NCI-H748 (cell line): Measurements from ENCODE around the gene ORMDL2.
A peak's percentile ranks its signal among the peaks of the same experiment; 100 is the strongest.
"Not testable (repeated sequence)": the region's sequence is repeated elsewhere in the genome, so short reads cannot be mapped to it uniquely, and the experiment has no call there.

Source experiments
- DNase-seq: peaks from one replicate; lab custom pipeline; 2025; ENCODE audit not compliant: unreplicated experiment; lab: John Stamatoyannopoulos, UW

The ORMDL2 gene

GRCh38 chr12:55827806-55828205 lies 10.0 kb downstream of the ORMDL2 start:
- DNase-seq = no peak

- DNase-seq = no peak
Measured at GRCh38 chr12:55828357-55828756, 10.5 kb downstream of the ORMDL2 start.

- DNase-seq = peak; percentile 76
Measured at GRCh38 chr12:55829967-55830600, 12.2 kb downstream of the ORMDL2 start.

GRCh38 chr12:55830601-55831446 lies 13.0 kb downstream of the ORMDL2 start:
- peak; percentile 83 for DNase-seq

GRCh38 chr12:55831447-55831815 lies 13.6 kb downstream of the ORMDL2 start:
- DNase-seq = no peak

- no peak for DNase-seq
Measured at GRCh38 chr12:55833056-55833455, 15.2 kb downstream of the ORMDL2 start.

- DNase-seq = not testable (repeated sequence)
Measured at GRCh38 chr12:55834400-55834799, 16.6 kb downstream of the ORMDL2 start.

- DNase-seq = no peak
Measured at GRCh38 chr12:55838361-55838760, 20.5 kb downstream of the ORMDL2 start.

GRCh38 chr12:55839345-55840140 lies 21.7 kb downstream of the ORMDL2 start:
- DNase-seq = no peak

- no peak for DNase-seq
Measured at GRCh38 chr12:55840581-55841351, 22.9 kb downstream of the ORMDL2 start.

GRCh38 chr12:55842681-55843429 lies 25.0 kb downstream of the ORMDL2 start, which contains the start of gene MMP19:
TSS of gene MMP19 (minus strand) at chr12:55842936. CDS start at chr12:55842830, 106 bp downstream.
- no peak for DNase-seq

GRCh38 chr12:55843431-55843830 lies 25.6 kb downstream of the ORMDL2 start:
- DNase-seq = no peak

GRCh38 chr12:55844961-55845360 lies 27.1 kb downstream of the ORMDL2 start:
- DNase-seq = no peak

GRCh38 chr12:55845361-55845760 lies 27.5 kb downstream of the ORMDL2 start:
- no peak for DNase-seq

GRCh38 chr12:55845785-55846496 lies 28.1 kb downstream of the ORMDL2 start:
- no peak for DNase-seq

- DNase-seq = no peak
Measured at GRCh38 chr12:55847033-55847432, 29.2 kb downstream of the ORMDL2 start.

GRCh38 chr12:55847603-55848291 lies 29.9 kb downstream of the ORMDL2 start:
- peak; percentile 8 for DNase-seq

GRCh38 chr12:55849616-55850343 lies 31.9 kb downstream of the ORMDL2 start:
- no peak for DNase-seq
